Stimulated activated CD8-positive, alpha-beta memory T cell treated with anti-CD3 and anti-CD28 coated beads, Interleukin-4, amount 100 ng/mL, for 1 hour (primary cell): ENCODE measurements around the gene TAPBP.
"Not testable (repeated sequence)": the region's sequence is repeated elsewhere in the genome, so short reads cannot be mapped to it uniquely, and the experiment has no call there.

ENCODE experiments used
- DNase-seq, 2 donors: peaks; one replicate each; pipeline ENCODE4 v3.0.0-alpha.2; 2020; ENCODE audit warnings: low read depth in 2 of 2, low spot score in 1 of 2

The TAPBP gene

GRCh38 chr6:33297956-33298772, 15.7 kb downstream of the TAPBP start:
- no peak for DNase-seq

- DNase-seq = no peak
These were observed 16.4 kb downstream of the TAPBP start for GRCh38 chr6:33297406-33297955.

GRCh38 chr6:33296797-33297405, 17.0 kb downstream of the TAPBP start:
- no peak for DNase-seq

GRCh38 chr6:33295621-33296369, 18.1 kb downstream of the TAPBP start:
- no peak for DNase-seq

- DNase-seq = no peak
These were observed 19.6 kb downstream of the TAPBP start for GRCh38 chr6:33294086-33294823.

GRCh38 chr6:33292996-33293682, 20.7 kb downstream of the TAPBP start:
- no peak for DNase-seq

GRCh38 chr6:33290459-33290858, 23.4 kb downstream of the TAPBP start:
- DNase-seq = no peak

GRCh38 chr6:33289784-33290315, 24.0 kb downstream of the TAPBP start:
- no peak for DNase-seq

- DNase-seq = peak in 1 of 2 donors; percentile 59
These were observed 24.7 kb downstream of the TAPBP start, which contains the start of the genes PFDN6 and WDR46 for GRCh38 chr6:33288921-33289783. Gene PFDN6 (plus strand): TSS chr6:33289601. CDS start chr6:33289857, 256 bp downstream. Gene WDR46 (minus strand): TSS chr6:33289239. CDS start chr6:33289170, 69 bp downstream.

- DNase-seq = no peak
These were observed 25.5 kb downstream of the TAPBP start for GRCh38 chr6:33288141-33288920.

GRCh38 chr6:33286946-33287914, 26.6 kb downstream of the TAPBP start:
- DNase-seq = no peak

GRCh38 chr6:33285214-33285613, 28.7 kb downstream of the TAPBP start:
- not testable (repeated sequence) for DNase-seq

GRCh38 chr6:33280539-33280938, 33.3 kb downstream of the TAPBP start:
- DNase-seq = no peak

- no peak for DNase-seq
These were observed 33.8 kb downstream of the TAPBP start for GRCh38 chr6:33279971-33280511.

GRCh38 chr6:33279257-33279695, 34.6 kb downstream of the TAPBP start:
- DNase-seq = no peak

- no peak for DNase-seq
These were observed 35.1 kb downstream of the TAPBP start for GRCh38 chr6:33278810-33279209.

- no peak for DNase-seq
These were observed 35.5 kb downstream of the TAPBP start for GRCh38 chr6:33278392-33278741.
